ENCODE results near the gene FHAD1.

Gene FHAD1

DNA sequence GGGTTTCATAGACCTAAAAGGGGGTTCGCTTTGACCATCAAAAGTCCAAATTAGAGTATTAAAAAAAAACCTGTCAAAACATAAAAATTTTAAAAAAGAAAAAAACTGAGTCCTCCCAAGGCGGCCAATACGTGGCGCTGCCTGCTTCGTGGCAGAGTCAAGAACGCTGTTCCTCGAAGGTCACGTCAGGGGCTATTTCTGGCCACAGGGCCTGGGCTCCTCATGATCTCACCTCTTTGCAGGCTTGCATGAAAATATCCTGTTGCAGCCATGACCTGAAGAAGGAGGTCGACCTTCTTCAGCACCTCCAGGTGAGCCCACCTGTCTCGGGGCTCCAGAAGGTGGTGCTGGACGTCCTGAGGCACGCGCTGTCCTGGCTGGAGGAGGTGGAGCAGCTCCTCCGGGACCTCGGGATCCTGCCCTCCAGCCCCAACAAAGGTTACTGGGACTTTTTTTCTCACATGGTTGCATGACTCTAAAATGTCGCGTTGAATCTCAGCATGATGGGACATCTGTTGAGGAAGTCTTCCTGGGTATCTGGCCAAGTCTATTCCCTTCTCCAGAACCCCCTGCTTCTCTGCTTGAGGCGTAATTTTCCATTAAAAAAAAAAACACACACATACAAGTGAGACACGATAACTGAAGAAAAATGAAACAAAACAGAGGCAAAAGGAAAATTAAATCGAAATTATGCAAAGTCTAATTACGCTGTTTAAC lies 82.2 kb downstream of the FHAD1 start:
- TF ChIP-seq, protein P1, sequence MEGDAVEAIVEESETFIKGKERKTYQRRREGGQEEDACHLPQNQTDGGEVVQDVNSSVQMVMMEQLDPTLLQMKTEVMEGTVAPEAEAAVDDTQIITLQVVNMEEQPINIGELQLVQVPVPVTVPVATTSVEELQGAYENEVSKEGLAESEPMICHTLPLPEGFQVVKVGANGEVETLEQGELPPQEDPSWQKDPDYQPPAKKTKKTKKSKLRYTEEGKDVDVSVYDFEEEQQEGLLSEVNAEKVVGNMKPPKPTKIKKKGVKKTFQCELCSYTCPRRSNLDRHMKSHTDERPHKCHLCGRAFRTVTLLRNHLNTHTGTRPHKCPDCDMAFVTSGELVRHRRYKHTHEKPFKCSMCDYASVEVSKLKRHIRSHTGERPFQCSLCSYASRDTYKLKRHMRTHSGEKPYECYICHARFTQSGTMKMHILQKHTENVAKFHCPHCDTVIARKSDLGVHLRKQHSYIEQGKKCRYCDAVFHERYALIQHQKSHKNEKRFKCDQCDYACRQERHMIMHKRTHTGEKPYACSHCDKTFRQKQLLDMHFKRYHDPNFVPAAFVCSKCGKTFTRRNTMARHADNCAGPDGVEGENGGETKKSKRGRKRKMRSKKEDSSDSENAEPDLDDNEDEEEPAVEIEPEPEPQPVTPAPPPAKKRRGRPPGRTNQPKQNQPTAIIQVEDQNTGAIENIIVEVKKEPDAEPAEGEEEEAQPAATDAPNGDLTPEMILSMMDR (IDR thresholded peaks at IDR 0.05; ENCODE audit: low read depth, low read length) = peak; percentile 35
- H3K4me3 ChIP-seq (ENCODE audit: low read depth, low read length) = no peak overlapping the region
- DNase-seq (ENCODE audit: low read depth, low spot score) = no peak
- in situ Hi-C loops (cut with HindIII; ENCODE audit: low sequenced_read_pairs) = loop anchor here (10.0 kb wide), 1 partner anchor 86 kb away; no protein-coding TSS in a partner anchor

DNA sequence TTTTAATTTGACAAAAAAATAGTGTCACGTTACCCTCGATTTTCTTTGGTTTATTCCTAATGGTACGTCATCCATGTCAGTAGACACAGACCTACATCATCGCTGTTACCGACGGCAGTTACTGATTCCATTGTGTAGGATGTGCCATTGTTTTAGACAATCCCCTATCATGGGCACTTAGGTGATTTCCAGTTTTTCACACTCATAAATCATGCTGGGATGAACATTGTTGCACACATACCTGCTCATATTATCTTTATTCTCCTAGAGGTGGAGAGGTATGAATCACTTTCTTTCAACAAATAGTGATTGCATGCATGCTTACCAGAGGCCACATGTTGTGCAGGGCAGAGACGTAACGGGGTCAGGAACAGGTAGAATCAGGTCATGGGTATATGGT lies 83.0 kb downstream of the FHAD1 start:
- no peak overlapping the region for H3K4me3 ChIP-seq (ENCODE audit: low read depth, low read length)
- DNase-seq (ENCODE audit: low read depth, low spot score) = no peak
- in situ Hi-C loops (cut with HindIII; ENCODE audit: low sequenced_read_pairs) = no loop called here
- TF ChIP-seq, protein P1 (IDR thresholded peaks at IDR 0.05; ENCODE audit: low read depth, low read length) = no peak

DNA sequence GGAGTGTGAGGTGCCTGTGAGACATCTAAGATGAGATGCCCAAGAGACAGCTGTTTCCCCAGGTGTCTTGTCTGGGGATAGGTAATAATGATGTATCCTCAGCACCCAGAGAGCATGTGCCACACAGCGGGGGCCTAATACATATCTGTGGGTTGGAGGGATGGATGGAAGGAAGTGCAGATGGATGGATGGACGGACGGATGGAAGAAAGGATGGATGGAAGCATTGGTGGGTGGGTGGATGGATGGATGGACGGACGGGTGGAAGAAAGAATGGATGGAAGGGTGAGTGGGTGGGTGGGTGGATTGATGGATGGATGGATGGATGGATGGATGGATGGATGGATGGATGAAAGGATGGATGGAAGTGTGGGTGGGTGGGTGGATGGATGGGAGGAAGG lies 84.2 kb downstream of the FHAD1 start:
- DNase-seq (ENCODE audit: low read depth, low spot score) = no peak
- in situ Hi-C loops (cut with HindIII; ENCODE audit: low sequenced_read_pairs) = no loop called here
- TF ChIP-seq, protein P1 (IDR thresholded peaks at IDR 0.05; ENCODE audit: low read depth, low read length) = no peak
- no peak overlapping the region for H3K4me3 ChIP-seq (ENCODE audit: low read depth, low read length)

DNA sequence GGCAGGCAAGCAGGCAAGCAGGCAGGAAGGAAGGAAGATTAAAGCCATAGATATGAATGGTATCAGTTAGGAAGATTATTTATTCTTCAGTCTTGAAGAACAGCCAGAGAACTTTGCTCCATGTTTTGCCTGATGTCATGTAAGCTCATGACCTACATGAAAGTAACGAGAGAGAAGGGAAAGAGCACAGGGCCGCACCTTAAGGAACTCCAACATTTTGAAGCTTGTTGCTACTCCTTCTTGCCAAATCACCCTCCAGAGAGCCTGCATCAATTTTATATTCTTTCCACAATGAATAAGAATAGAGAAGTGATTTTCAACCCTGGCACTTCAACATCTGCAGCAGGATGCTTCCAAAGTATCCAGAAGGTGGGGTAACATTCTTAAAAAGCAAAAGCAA lies 84.7 kb downstream of the FHAD1 start:
- DNase-seq (ENCODE audit: low read depth, low spot score) = no peak
- TF ChIP-seq, protein P1 (IDR thresholded peaks at IDR 0.05; ENCODE audit: low read depth, low read length) = no peak
- in situ Hi-C loops (cut with HindIII; ENCODE audit: low sequenced_read_pairs) = no loop called here
- H3K4me3 ChIP-seq (ENCODE audit: low read depth, low read length) = no peak overlapping the region

DNA sequence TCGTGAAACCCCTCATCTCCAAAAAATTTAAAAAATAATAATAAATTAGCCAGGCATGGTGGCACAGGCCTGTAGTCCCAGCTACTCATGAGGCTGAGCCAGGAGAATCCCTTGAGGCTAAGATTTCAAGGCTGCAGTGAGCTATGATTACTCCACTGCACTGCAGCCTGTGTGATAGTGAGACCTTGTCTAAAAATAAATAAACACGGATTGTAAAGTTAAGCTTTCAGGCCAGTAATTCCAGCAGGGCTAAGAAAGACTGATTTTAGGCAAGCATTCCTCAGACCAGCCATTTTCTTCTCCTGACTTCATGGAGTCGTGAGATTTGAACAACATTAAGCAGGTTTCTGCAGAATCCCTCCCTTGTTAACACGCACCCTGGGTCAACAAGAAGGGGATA lies 85.5 kb downstream of the FHAD1 start:
- in situ Hi-C loops (cut with HindIII; ENCODE audit: low sequenced_read_pairs) = no loop called here
- no peak for DNase-seq (ENCODE audit: low read depth, low spot score)
- TF ChIP-seq, protein P1 (IDR thresholded peaks at IDR 0.05; ENCODE audit: low read depth, low read length) = no peak
- H3K4me3 ChIP-seq (ENCODE audit: low read depth, low read length) = no peak overlapping the region

DNA sequence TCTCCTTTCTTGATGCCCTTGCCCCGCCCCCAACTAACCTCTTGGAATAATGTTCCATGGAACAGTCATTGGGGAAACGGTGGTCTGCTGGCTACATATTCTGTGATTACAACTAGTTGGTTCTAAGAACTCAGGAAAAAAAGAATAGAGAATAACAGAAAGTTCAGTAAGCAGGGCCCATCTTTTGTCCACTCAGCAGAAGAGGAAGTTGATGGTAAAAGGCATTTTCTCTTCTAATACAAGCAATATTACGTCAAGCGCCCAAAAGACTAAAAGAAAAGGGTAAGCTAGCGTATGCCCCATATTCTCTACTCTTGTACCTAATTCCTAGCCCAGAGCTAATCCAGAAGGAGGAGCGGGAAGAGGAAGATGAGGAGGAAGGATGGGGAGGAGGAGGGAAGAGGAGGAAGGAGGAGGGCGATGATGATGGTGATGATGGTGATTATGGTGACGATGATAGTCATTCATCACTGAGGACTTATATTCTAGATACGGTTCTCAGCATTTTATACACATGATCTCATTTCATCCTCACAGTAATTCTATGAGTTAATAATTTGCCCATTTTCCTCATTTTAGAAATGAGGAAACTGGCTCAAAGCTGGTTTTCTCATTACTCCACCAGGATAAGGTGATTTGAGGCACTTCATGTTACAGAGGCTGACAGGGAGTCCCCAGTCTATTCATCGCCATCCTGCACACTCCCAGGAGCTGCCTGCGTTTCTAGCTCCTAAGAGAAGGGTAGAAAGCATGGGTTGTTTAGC lies 86.1 kb downstream of the FHAD1 start:
- TF ChIP-seq, protein P1 (IDR thresholded peaks at IDR 0.05; ENCODE audit: low read depth, low read length) = no peak
- no peak for DNase-seq (ENCODE audit: low read depth, low spot score)
- no peak overlapping the region for H3K4me3 ChIP-seq (ENCODE audit: low read depth, low read length)
- in situ Hi-C loops (cut with HindIII; ENCODE audit: low sequenced_read_pairs) = no loop called here
